ENCODE results near the gene DCDC1.

The DCDC1 gene

GRCh38 chr11:31218847-31219246 is 150.7 kb downstream of the DCDC1 start:
- H3K79me2 ChIP-seq (ENCODE audit: low read length) = no peaks in the 10 kb centered on the region
- H3K36me3 ChIP-seq (replicated peaks; ENCODE audit: low read depth, low read length) = no peaks in the 10 kb centered on the region
- H3K4me1 ChIP-seq (ENCODE audit: low read length) = no peaks in the 10 kb centered on the region
- no peaks in the 10 kb centered on the region for H3K9me3 ChIP-seq (ENCODE audit: insufficient read depth, low read length)
- H2AFZ ChIP-seq (ENCODE audit: low read depth, low read length) = no peak overlapping the region
- no peaks in the 10 kb centered on the region for H3K27me3 ChIP-seq (ENCODE audit: low read depth, low read length)
- H3K4me2 ChIP-seq (ENCODE audit: low read length) = no peak overlapping the region
- H4K20me1 ChIP-seq (ENCODE audit: insufficient read depth, low read length) = no peaks in the 10 kb centered on the region
- TF ChIP-seq EZH2phosphoT487 (IDR thresholded peaks at IDR 0.05; ENCODE audit: low read depth) = no peak
- TF ChIP-seq, protein P1, sequence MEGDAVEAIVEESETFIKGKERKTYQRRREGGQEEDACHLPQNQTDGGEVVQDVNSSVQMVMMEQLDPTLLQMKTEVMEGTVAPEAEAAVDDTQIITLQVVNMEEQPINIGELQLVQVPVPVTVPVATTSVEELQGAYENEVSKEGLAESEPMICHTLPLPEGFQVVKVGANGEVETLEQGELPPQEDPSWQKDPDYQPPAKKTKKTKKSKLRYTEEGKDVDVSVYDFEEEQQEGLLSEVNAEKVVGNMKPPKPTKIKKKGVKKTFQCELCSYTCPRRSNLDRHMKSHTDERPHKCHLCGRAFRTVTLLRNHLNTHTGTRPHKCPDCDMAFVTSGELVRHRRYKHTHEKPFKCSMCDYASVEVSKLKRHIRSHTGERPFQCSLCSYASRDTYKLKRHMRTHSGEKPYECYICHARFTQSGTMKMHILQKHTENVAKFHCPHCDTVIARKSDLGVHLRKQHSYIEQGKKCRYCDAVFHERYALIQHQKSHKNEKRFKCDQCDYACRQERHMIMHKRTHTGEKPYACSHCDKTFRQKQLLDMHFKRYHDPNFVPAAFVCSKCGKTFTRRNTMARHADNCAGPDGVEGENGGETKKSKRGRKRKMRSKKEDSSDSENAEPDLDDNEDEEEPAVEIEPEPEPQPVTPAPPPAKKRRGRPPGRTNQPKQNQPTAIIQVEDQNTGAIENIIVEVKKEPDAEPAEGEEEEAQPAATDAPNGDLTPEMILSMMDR (IDR thresholded peaks at IDR 0.05; ENCODE audit: low read depth, low read length) = no peak
- no peak overlapping the region for H3K4me3 ChIP-seq (ENCODE audit: low read length)
- no peak overlapping the region for H3K27ac ChIP-seq (ENCODE audit: low read length)
- H3K9ac ChIP-seq (ENCODE audit: low read length) = no peak overlapping the region

DNA sequence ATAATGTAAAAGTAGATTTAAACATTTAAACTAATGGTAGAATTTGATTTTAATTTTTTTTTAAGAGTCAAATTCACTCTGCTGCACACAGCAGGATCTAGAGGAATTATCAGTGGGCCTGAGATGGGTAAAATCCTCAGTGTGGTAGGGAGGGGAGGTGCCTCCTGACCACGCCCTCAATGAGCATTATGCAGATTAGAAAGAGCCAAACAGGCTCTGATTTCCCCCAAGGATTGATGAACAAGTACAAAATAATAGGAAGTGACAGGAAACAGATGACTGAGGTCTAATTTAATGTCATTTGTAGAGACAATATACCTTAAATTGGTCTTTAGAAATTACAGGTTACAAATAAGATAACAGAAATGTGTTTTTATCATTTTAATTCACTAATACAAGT is 155.2 kb downstream of the DCDC1 start:
- no peaks in the 10 kb centered on the region for H3K9me3 ChIP-seq (ENCODE audit: insufficient read depth, low read length)
- H3K4me3 ChIP-seq (ENCODE audit: low read length) = no peak overlapping the region
- no peak overlapping the region for H3K9ac ChIP-seq (ENCODE audit: low read length)
- H3K27me3 ChIP-seq (ENCODE audit: low read depth, low read length) = no peaks in the 10 kb centered on the region
- no peaks in the 10 kb centered on the region for H3K79me2 ChIP-seq (ENCODE audit: low read length)
- H4K20me1 ChIP-seq (ENCODE audit: insufficient read depth, low read length) = no peaks in the 10 kb centered on the region
- H3K27ac ChIP-seq (ENCODE audit: low read length) = no peak overlapping the region
- TF ChIP-seq EZH2phosphoT487 (IDR thresholded peaks at IDR 0.05; ENCODE audit: low read depth) = no peak
- H3K4me2 ChIP-seq (ENCODE audit: low read length) = no peak overlapping the region
- peaks cover 8% of the 10 kb centered on the region for H3K4me1 ChIP-seq (ENCODE audit: low read length)
- no peaks in the 10 kb centered on the region for H3K36me3 ChIP-seq (replicated peaks; ENCODE audit: low read depth, low read length)
- no peak overlapping the region for H2AFZ ChIP-seq (ENCODE audit: low read depth, low read length)

GRCh38 chr11:31199378-31199777 is 170.2 kb downstream of the DCDC1 start:
- no peak overlapping the region for H2AFZ ChIP-seq (ENCODE audit: low read depth, low read length)
- no peaks in the 10 kb centered on the region for H3K79me2 ChIP-seq (ENCODE audit: low read length)
- TF ChIP-seq, protein P1 (IDR thresholded peaks at IDR 0.05; ENCODE audit: low read depth, low read length) = no peak
- no peak for TF ChIP-seq EZH2phosphoT487 (IDR thresholded peaks at IDR 0.05; ENCODE audit: low read depth)

GRCh38 chr11:31173926-31174680 is 195.4 kb downstream of the DCDC1 start:
- peaks cover 6% of the 10 kb centered on the region; the same call in 1 of the 2 replicates for H3K9me3 ChIP-seq (ENCODE audit: insufficient read depth, low read length)
- H3K4me1 ChIP-seq (ENCODE audit: low read length) = no peaks in the 10 kb centered on the region
- no peaks in the 10 kb centered on the region for H3K36me3 ChIP-seq (replicated peaks; ENCODE audit: low read depth, low read length)
- H4K20me1 ChIP-seq (ENCODE audit: insufficient read depth, low read length) = no peaks in the 10 kb centered on the region
- no peak overlapping the region for H3K4me3 ChIP-seq (ENCODE audit: low read length)
- H3K9ac ChIP-seq (ENCODE audit: low read length) = no peak overlapping the region
- H3K27ac ChIP-seq (ENCODE audit: low read length) = no peak overlapping the region
- H2AFZ ChIP-seq (ENCODE audit: low read depth, low read length) = no peak overlapping the region
- no peaks in the 10 kb centered on the region for H3K79me2 ChIP-seq (ENCODE audit: low read length)
- H3K4me2 ChIP-seq (ENCODE audit: low read length) = no peak overlapping the region
- H3K27me3 ChIP-seq (ENCODE audit: low read depth, low read length) = no peaks in the 10 kb centered on the region
- no peak for TF ChIP-seq EZH2phosphoT487 (IDR thresholded peaks at IDR 0.05; ENCODE audit: low read depth)
- TF ChIP-seq, protein P1 (IDR thresholded peaks at IDR 0.05; ENCODE audit: low read depth, low read length) = no peak

More at GRCh38 chr11:31199378-31199777, 170.2 kb downstream of the DCDC1 start:
- no peaks in the 10 kb centered on the region for H4K20me1 ChIP-seq (ENCODE audit: insufficient read depth, low read length)
- no peaks in the 10 kb centered on the region for H3K27me3 ChIP-seq (ENCODE audit: low read depth, low read length)
- no peaks in the 10 kb centered on the region for H3K4me1 ChIP-seq (ENCODE audit: low read length)
- no peaks in the 10 kb centered on the region for H3K9me3 ChIP-seq (ENCODE audit: insufficient read depth, low read length)
- no peak overlapping the region for H3K9ac ChIP-seq (ENCODE audit: low read length)
- no peaks in the 10 kb centered on the region for H3K36me3 ChIP-seq (replicated peaks; ENCODE audit: low read depth, low read length)
- H3K4me3 ChIP-seq (ENCODE audit: low read length) = no peak overlapping the region
- H3K27ac ChIP-seq (ENCODE audit: low read length) = no peak overlapping the region
- H3K4me2 ChIP-seq (ENCODE audit: low read length) = no peak overlapping the region
